ENCODE results near the gene SORL1. TPM values are rescaled to one million over a fixed set of nuclear protein-coding genes. Genes with fewer than 3 reads are reported as not detected.

The SORL1 gene
- total RNA-seq, 4 donors from 2014 or later = 12.1 to 42.8 (median 21.0) TPM

DNA sequence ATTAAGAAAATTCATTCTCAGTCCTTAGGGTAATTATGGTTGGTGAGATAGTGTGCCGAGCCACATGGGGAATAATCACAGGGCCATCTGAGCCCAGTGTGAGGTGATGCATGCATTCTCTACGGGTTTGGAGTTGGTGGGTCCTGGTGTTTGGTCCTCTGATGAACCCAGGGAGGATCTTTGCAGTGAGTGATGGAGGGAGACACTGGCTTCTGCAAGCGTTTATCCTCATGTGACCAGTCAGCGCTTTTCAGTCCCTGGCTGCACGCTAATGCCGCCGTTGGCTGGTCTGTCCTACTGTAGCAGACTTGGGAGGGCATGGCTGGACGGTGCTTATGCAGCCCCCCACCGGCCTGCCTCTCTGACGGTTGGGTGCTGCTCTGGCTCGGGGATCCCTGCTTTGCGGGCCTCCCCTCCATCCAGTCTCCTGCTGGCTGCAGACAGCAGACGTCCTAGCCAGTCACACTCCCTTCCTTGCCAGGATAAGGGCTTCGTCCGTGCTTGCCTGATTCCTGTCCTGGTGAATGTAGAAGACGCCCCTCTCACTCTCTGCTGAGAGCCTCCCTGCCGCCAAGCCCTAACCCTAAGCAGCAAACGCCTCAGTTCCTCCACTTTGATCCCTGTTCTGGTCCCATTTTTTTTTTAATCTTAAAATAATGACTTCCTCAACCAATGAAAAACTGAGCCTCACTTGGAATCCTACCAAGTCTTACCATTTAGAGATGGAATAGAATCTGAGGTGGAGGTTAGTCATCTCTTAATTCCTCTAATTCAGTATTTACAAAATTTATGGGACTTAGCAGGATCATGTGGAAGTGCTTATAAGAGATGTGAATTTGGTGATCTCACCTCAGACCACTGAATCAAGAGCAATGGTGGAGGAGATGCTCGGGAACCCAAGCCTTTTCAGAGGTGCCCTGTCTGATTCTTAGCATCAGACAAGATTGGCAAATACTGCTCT, 144.4 kb downstream of the SORL1 start:
- Histone ChIP-seq H3K27ac (no peak overlapping the region), H3K36me3 (peaks cover 4% of the 10 kb centered on the region), H3K27me3 (no peaks in the 10 kb centered on the region), H3K4me1 (peaks cover 17% of the 10 kb centered on the region), H3K9me3 (no peaks in the 10 kb centered on the region), H3K4me3 (no peak overlapping the region)
- no peak for DNase-seq (ENCODE audit: low spot score in 2 of 2)
- WGBS = 73% methylated on average over 16 of the region's 19 CpGs
- TF ChIP-seq POLR2AphosphoS5 (IDR thresholded peaks at IDR 0.05) (no peak), EP300 (IDR thresholded peaks at IDR 0.05) (no peak), POLR2A (IDR thresholded peaks at IDR 0.05) (no peak)
- TF ChIP-seq, protein P1, sequence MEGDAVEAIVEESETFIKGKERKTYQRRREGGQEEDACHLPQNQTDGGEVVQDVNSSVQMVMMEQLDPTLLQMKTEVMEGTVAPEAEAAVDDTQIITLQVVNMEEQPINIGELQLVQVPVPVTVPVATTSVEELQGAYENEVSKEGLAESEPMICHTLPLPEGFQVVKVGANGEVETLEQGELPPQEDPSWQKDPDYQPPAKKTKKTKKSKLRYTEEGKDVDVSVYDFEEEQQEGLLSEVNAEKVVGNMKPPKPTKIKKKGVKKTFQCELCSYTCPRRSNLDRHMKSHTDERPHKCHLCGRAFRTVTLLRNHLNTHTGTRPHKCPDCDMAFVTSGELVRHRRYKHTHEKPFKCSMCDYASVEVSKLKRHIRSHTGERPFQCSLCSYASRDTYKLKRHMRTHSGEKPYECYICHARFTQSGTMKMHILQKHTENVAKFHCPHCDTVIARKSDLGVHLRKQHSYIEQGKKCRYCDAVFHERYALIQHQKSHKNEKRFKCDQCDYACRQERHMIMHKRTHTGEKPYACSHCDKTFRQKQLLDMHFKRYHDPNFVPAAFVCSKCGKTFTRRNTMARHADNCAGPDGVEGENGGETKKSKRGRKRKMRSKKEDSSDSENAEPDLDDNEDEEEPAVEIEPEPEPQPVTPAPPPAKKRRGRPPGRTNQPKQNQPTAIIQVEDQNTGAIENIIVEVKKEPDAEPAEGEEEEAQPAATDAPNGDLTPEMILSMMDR (IDR thresholded peaks at IDR 0.05) = no peak

- no peak for DNase-seq (ENCODE audit: low spot score in 2 of 2)
- H3K27ac ChIP-seq = no peak overlapping the region
- no peaks in the 10 kb centered on the region for H3K9me3 ChIP-seq
- H3K4me1 ChIP-seq = no peaks in the 10 kb centered on the region
- peaks cover 13% of the 10 kb centered on the region for H3K36me3 ChIP-seq
- H3K27me3 ChIP-seq = no peaks in the 10 kb centered on the region
- TF ChIP-seq POLR2AphosphoS5 (IDR thresholded peaks at IDR 0.05) (no peak), EP300 (IDR thresholded peaks at IDR 0.05) (no peak), POLR2A (IDR thresholded peaks at IDR 0.05) (no peak)
- TF ChIP-seq, protein P1 (IDR thresholded peaks at IDR 0.05) = no peak
- 87% methylated on average over 2 of the region's 2 CpGs for WGBS
- H3K4me3 ChIP-seq = no peak overlapping the region
Measured at GRCh38 chr11:121603316-121603715, 151.2 kb downstream of the SORL1 start.

DNA sequence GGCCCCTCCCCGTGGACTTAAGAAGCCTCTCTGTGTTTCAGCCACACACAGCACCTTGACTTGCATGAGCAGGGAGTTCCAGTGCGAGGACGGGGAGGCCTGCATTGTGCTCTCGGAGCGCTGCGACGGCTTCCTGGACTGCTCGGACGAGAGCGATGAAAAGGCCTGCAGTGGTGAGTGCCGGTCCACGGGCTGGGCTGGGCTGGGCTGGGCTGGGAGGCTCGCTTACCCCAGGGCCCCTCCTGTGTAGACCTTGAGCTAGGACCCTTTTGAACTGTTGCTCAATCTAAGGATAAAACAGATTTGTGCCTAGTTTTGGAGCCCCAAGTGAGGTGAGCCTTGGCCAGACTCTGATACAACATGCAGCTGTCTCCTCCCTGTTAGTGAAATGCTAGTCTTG, 152.0 kb downstream of the SORL1 start:
- DNase-seq (ENCODE audit: low spot score in 2 of 2) = no peak
- TF ChIP-seq EP300 (IDR thresholded peaks at IDR 0.05) (no peak), POLR2AphosphoS5 (IDR thresholded peaks at IDR 0.05) (no peak), POLR2A (IDR thresholded peaks at IDR 0.05) (no peak)
- TF ChIP-seq, protein P1 (IDR thresholded peaks at IDR 0.05) = no peak
- Histone ChIP-seq H3K4me1 (no peaks in the 10 kb centered on the region), H3K9me3 (no peaks in the 10 kb centered on the region), H3K36me3 (peaks cover 18% of the 10 kb centered on the region), H3K27ac (no peak overlapping the region), H3K27me3 (no peaks in the 10 kb centered on the region), H3K4me3 (no peak overlapping the region)
- WGBS = 96% methylated on average over 9 of the region's 13 CpGs

- Histone ChIP-seq H3K27me3 (no peaks in the 10 kb centered on the region), H3K27ac (no peak overlapping the region), H3K4me3 (no peak overlapping the region), H3K9me3 (no peaks in the 10 kb centered on the region), H3K36me3 (peaks cover 18% of the 10 kb centered on the region), H3K4me1 (no peaks in the 10 kb centered on the region)
- WGBS = over 99% methylated on average over 4 of the region's 4 CpGs
- no peak for DNase-seq (ENCODE audit: low spot score in 2 of 2)
- TF ChIP-seq, protein P1 (IDR thresholded peaks at IDR 0.05) = no peak
- no peak for TF ChIP-seq EP300 (IDR thresholded peaks at IDR 0.05)
- no peak for TF ChIP-seq POLR2AphosphoS5 (IDR thresholded peaks at IDR 0.05)
- TF ChIP-seq POLR2A (IDR thresholded peaks at IDR 0.05) = no peak
Measured at GRCh38 chr11:121606354-121606753, 154.2 kb downstream of the SORL1 start.

DNA sequence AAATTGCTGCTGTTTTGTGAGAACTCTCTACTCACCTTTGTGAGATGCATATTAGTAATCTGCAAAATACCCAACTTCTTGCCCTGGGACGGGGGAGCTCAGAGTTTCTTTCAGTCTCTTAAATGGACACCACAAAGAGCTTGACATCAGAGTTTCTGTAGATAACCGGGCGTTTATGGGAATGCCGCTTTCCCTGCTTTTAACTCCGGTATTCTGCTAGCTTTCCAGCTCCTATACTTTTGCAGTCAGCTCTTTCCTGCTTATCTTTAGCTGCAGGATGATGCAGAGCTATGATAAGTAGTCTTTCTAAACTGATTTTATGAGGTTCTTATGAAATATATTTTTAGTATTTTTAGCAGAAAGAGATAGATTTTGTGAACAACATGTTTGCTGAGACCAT, 155.2 kb downstream of the SORL1 start:
- no peak overlapping the region for H3K27ac ChIP-seq
- TF ChIP-seq POLR2A (IDR thresholded peaks at IDR 0.05) (no peak), POLR2AphosphoS5 (IDR thresholded peaks at IDR 0.05) (no peak), EP300 (IDR thresholded peaks at IDR 0.05) (no peak)
- TF ChIP-seq, protein P1 (IDR thresholded peaks at IDR 0.05) = no peak
- peaks cover 18% of the 10 kb centered on the region for H3K36me3 ChIP-seq
- H3K27me3 ChIP-seq = no peaks in the 10 kb centered on the region
- 90% methylated on average over 5 of the region's 5 CpGs for WGBS
- no peak for DNase-seq (ENCODE audit: low spot score in 2 of 2)
- no peaks in the 10 kb centered on the region for H3K4me1 ChIP-seq
- H3K4me3 ChIP-seq = no peak overlapping the region
- H3K9me3 ChIP-seq = no peaks in the 10 kb centered on the region

Measured in suprapubic skin (tissue), 4 donors.